ENCODE results near the gene TMCC1. TPM values are rescaled to one million over a fixed set of nuclear protein-coding genes. Genes with fewer than 3 reads are reported as not detected.

The TMCC1 gene
- total and polyA plus RNA-seq, 2 donors (not counting 3 experiments of a cell fraction or from before 2014, with no cell fraction given): 17.4 to 38.4 TPM

DNA sequence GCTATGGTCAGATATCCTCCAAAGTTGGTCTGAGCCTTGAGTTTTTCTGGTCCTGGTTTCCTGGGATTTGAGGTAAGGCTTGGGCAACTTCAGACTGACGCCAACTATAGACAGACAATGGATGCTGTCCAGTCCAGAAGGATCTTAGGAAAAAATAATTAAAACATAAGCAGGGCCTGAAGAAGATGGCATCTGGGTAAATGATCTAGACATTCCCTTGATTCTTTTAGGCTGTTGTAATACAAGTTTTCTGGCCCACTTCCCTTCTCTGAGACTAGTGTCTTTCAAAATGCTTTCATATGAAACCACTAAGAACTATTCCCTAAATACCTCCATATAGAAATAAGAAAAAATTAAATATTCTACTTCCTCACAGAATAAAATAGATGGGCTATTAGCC is 239.4 kb downstream of the TMCC1 start:
- CTCF ChIA-PET: no interaction called here
- Histone ChIP-seq H3K4me2 (ENCODE audit: insufficient read depth, low read length) (no peak overlapping the region), H3K9me3 (replicated peaks; ENCODE audit: control insufficient read depth, insufficient read depth, low read length) (no peaks in the 10 kb centered on the region), H3K4me3 (replicated peaks in 1 of 3; ENCODE audit: insufficient read depth in 1 of 3, low read depth in 1 of 3, low read length in 3 of 3) (no peak overlapping the region), H3K79me2 (ENCODE audit: control insufficient read depth, insufficient read depth, low read length) (peaks cover 2% of the 10 kb centered on the region), H3K27ac (ENCODE audit: insufficient read depth, low read depth, low read length) (no peak overlapping the region), H2AFZ (ENCODE audit: low read depth, low read length) (no peak overlapping the region), H3K36me3 (ENCODE audit: control insufficient read depth in 2 of 2, extremely low read depth in 1 of 2, insufficient read depth in 2 of 2, low read length in 2 of 2) (no peaks in the 10 kb centered on the region), H4K20me1 (replicated peaks; ENCODE audit: control insufficient read depth, extremely low read depth, insufficient read depth, low read length) (no peaks in the 10 kb centered on the region), H3K4me1 (ENCODE audit: control insufficient read depth, extremely low read depth, insufficient read depth, low read length) (peaks cover 55% of the 10 kb centered on the region), H3K9ac (replicated peaks; ENCODE audit: extremely low read depth, insufficient read depth, low read length) (no peak overlapping the region), H3K27me3 (ENCODE audit: control insufficient read depth in 2 of 2, insufficient read depth in 2 of 2, low read length in 2 of 2) (no peaks in the 10 kb centered on the region), H3K9me1 (replicated peaks; ENCODE audit: control insufficient read depth, extremely low read depth, insufficient read depth, low read length) (no peaks in the 10 kb centered on the region)
- dilution Hi-C loops (cut with MboI; ENCODE audit: extremely low pct_ligation_motif_present, low sequenced_read_pairs): loop anchor here (25.0 kb wide), 1 partner anchor 183 kb away; no protein-coding TSS in a partner anchor
- intact Hi-C loops (cut with micrococcal nuclease): loop anchor here (10.0 kb wide), 1 partner anchor 141 kb away; no protein-coding TSS in a partner anchor
- POLR2A ChIA-PET: no interaction called here
- DNase-seq (ENCODE audit: low read depth, low spot score): no peak
- FAIRE-seq: no peak
- TF ChIP-seq POLR2A (IDR thresholded peaks at IDR 0.05; ENCODE audit: low read depth, low read length) (no peak), GATA2 (IDR thresholded peaks at IDR 0.05; ENCODE audit: insufficient read depth, insufficient read length, low read depth, low read length) (no peak), POLR2AphosphoS5 (IDR thresholded peaks at IDR 0.05; ENCODE audit: insufficient read depth, low read depth, low read length) (no peak)
- BruUV-seq (replicated peaks): no TSS peak

DNA sequence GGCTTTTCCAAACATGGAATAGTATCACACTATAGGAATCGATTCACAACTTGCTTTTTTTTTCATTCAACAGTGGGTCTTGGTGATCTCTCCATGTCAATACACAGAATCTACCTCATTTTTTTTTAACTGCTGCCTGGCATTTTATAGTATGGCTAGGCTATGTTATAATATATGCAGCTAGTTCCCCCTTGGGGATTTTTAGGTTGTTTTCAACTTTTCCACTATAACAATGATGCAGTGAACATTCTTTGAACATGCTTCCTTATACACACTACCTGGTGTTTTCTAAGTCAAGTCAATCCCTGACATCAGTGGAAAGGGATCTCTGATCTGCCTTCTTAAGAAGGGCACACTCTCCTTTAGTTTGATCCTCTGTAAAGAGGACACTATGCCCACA is 240.5 kb downstream of the TMCC1 start:
- Histone ChIP-seq H2AFZ (ENCODE audit: low read depth, low read length) (no peak overlapping the region), H3K9ac (replicated peaks; ENCODE audit: extremely low read depth, insufficient read depth, low read length) (no peak overlapping the region), H3K4me1 (ENCODE audit: control insufficient read depth, extremely low read depth, insufficient read depth, low read length) (peaks cover 46% of the 10 kb centered on the region), H3K4me3 (replicated peaks in 1 of 3; ENCODE audit: insufficient read depth in 1 of 3, low read depth in 1 of 3, low read length in 3 of 3) (no peak overlapping the region), H3K27me3 (ENCODE audit: control insufficient read depth in 2 of 2, insufficient read depth in 2 of 2, low read length in 2 of 2) (no peaks in the 10 kb centered on the region), H3K9me3 (replicated peaks; ENCODE audit: control insufficient read depth, insufficient read depth, low read length) (no peaks in the 10 kb centered on the region), H3K4me2 (ENCODE audit: insufficient read depth, low read length) (no peak overlapping the region), H4K20me1 (replicated peaks; ENCODE audit: control insufficient read depth, extremely low read depth, insufficient read depth, low read length) (no peaks in the 10 kb centered on the region), H3K27ac (ENCODE audit: insufficient read depth, low read depth, low read length) (no peak overlapping the region), H3K36me3 (ENCODE audit: control insufficient read depth in 2 of 2, extremely low read depth in 1 of 2, insufficient read depth in 2 of 2, low read length in 2 of 2) (no peaks in the 10 kb centered on the region), H3K9me1 (replicated peaks; ENCODE audit: control insufficient read depth, extremely low read depth, insufficient read depth, low read length) (no peaks in the 10 kb centered on the region), H3K79me2 (ENCODE audit: control insufficient read depth, insufficient read depth, low read length) (peaks cover 2% of the 10 kb centered on the region)
- dilution Hi-C loops (cut with MboI; ENCODE audit: extremely low pct_ligation_motif_present, low sequenced_read_pairs): loop anchor here (25.0 kb wide), 1 partner anchor 184 kb away; no protein-coding TSS in a partner anchor
- TF ChIP-seq GATA2 (IDR thresholded peaks at IDR 0.05; ENCODE audit: insufficient read depth, insufficient read length, low read depth, low read length) (no peak), POLR2AphosphoS5 (IDR thresholded peaks at IDR 0.05; ENCODE audit: insufficient read depth, low read depth, low read length) (no peak), MYC (IDR thresholded peaks at IDR 0.05; ENCODE audit: low read depth, low read length) (no peak), MAX (IDR thresholded peaks at IDR 0.05; ENCODE audit: insufficient read depth, insufficient read length) (no peak), JUN (IDR thresholded peaks at IDR 0.05; ENCODE audit: borderline replicate concordance, insufficient read depth, insufficient read length, low read depth) (no peak), CTCF (IDR thresholded peaks at IDR 0.05; ENCODE audit: extremely low read depth in 1 of 2, insufficient read depth in 1 of 2, low read depth in 1 of 2, low read length in 2 of 2) (no peak), EZH2 (IDR thresholded peaks at IDR 0.05; ENCODE audit: borderline replicate concordance, low read depth, low read length, severe bottlenecking) (no peak), POLR2A (IDR thresholded peaks at IDR 0.05; ENCODE audit: low read depth, low read length) (no peak), FOS (IDR thresholded peaks at IDR 0.05; ENCODE audit: borderline replicate concordance, insufficient read depth, low read length) (no peak)
- BruUV-seq (replicated peaks): no TSS peak
- ChIA-PET CTCF (no interaction called here), POLR2A (no interaction called here)
- intact Hi-C loops (cut with micrococcal nuclease): loop anchor here (10.0 kb wide), 1 partner anchor 142 kb away; no protein-coding TSS in a partner anchor
- FAIRE-seq: no peak
- no peak for DNase-seq (ENCODE audit: low read depth, low spot score)
